ENCODE measurements around the gene ZNF746.

The ZNF746 gene

GRCh38 chr7:149490083-149490760, 7.4 kb downstream of the ZNF746 start:
- DNase-seq (ENCODE audit: low read depth in 2 of 2) = no peak

DNA sequence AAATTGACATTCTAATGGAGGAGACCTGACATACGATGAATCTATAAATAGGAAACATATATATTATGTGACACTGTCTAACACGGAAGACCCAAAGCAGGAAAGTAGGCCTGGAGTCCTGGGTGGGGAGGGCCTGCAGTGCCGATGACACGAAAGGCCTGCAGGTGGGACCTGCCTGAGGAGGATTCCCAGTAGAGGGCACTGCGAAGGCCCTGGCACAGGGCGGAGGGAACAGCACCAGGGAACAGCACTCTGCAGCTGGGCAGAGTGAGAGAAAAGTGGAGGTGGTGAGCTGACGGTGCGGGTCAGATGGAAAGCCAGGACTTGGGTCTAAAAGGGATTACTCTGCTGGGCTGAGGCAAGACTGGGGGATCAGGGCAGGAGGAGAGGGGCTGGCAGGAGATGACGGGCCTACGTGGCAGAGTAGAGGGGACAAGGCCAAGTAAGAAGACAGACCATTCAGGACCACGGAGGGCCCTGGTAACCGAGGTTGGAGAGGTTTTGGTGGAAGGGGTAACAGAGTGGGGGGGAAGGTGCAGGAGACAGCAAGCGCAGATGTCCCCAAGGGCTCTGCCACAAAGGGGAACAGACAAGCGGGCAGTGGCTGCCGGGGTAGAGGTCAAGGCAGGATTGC, 8.1 kb downstream of the ZNF746 start:
- DNase-seq (ENCODE audit: low read depth in 2 of 2) = no peak

DNA sequence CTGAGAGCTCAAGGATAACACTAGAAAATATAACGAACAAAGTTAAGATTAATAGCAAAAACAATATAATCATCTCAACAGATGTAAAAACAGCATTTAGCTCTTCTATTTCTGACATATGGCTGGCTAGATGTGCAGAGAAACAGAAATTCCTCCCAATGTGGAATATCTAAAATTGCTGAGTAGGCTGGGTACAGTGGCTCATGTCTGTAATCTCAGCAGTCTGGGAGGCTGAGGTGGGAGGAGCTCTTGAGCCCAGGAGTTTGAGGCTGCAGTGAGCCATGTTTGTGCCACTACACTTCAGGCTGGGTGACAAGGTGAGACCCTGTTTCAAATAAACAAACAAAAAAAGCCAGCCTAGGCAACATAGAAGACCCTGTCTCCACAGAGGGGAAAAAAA, 18.0 kb downstream of the ZNF746 start:
- no peak for DNase-seq (ENCODE audit: low read depth in 2 of 2)

GRCh38 chr7:149478754-149479153, 18.9 kb downstream of the ZNF746 start:
- DNase-seq (ENCODE audit: low read depth in 2 of 2) = no peak

DNA sequence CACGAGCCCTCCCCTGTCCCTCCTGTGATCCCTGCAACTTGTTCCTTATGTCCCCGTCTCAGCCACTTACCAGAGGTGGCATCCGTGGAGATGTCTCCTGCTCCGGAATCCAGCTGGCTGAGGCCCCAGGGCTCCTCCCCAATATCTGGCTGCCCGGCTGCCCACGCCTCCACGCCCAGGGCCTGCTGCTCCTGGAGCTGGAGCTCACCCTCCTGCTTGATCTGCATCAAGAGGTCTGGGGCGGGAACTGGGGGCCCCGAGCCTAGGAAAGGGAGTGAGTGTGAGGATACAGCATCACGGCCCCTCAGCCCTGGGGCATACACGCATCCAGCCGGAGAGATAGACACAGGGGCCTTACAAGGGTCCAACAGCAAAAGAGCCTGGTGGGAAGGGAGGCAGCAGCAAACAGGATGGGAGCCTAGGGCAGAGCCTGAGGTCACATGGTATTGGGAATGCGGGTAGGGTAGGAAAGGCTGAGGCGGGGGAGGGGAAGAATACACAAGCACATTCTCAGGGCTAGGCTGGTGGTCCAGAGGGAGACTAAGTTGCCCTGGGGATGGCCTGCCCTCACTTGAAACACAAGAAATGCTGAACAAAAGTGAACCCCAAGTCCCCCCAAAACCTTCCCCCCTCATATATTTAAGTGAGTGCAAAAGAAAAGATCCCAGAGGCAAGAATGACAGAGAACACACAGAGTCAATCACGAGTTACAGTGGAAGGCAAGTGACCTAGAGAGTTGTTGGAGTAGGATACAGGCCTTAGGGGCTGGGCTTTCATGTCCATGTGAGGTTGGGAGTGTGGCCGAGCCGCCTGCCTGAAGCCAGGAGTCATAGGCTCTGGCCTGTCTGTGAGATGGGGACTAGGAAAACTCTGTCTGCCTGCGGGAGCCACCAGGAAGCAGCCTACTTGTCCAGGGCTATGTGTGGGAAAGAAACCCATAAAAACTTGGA, 19.8 kb downstream of the ZNF746 start:
- no peak for DNase-seq (ENCODE audit: low read depth in 2 of 2)

- DNase-seq (ENCODE audit: low read depth in 2 of 2) = no peak
Measured at GRCh38 chr7:149476791-149477190, 20.8 kb downstream of the ZNF746 start.

DNA sequence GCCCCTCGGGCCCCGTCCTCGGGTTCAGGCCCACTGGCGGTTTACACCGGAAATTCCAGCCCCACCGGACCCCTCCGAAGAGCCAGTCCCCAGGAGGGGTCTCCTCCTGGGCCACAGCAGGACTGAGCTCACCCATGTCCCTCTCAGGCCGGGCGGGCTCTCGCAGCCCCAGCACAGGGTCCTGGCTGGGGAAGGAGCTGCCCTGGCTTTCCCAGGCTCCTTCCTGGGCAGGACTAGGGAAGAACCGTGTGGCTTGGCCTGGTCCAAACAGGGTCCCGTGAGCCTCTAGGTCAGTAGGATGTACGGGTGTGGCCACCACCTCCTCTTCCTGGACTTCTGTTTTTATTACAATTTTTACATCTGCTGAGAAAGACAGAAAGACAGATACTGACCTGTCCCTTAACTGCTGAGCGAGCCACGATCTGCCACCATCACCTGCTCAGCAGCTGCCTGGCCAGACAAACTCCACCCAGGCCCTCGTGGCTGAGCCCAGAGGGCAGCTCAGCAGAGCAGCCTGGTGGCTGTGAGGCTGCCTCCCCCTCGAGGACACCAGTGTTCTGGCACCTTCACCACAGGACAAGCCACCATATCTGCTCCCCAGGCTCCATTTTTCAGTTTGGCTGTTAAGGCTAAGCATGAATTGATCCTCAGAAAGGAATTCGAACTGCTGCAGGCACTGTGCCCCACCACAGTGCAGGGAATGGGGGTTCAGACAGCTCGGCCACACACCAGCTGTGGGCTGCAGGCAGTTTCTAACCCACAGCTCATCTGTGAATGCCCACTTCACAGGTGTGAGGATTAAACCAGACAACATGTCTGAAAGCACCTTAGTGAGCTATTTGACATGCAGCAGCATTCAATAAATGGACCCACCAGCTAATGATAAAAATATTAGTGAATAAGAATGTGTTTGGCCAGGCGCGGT, 22.2 kb downstream of the ZNF746 start:
- DNase-seq (ENCODE audit: low read depth in 2 of 2) = no peak

GRCh38 chr7:149474309-149475120, 23.1 kb downstream of the ZNF746 start:
- no peak for DNase-seq (ENCODE audit: low read depth in 2 of 2)

- no peak for DNase-seq (ENCODE audit: low read depth in 2 of 2)
Measured at GRCh38 chr7:149473251-149473650, 24.4 kb downstream of the ZNF746 start.

- no peak for DNase-seq (ENCODE audit: low read depth in 2 of 2)
Measured at GRCh38 chr7:149471289-149471953, 26.2 kb downstream of the ZNF746 start.

DNA sequence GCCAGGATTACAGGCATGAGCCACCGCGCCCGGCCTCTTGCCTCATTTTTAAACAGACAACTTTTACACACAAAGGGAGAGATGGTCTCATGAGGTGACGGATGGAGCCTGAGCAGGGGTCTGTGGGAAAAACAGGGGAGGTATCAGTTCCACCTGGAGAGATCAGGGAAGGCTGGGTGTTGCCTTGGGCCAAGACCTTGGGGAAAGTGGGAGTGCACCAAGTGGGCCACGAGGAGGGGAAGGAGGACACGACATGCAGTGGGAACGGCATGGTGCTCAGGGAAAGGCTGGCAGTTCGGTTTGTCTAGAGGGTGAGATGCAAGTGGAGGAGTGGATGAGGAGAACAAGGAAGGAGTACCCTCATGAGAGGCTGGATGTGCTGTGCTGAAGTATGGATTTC, 27.8 kb downstream of the ZNF746 start:
- DNase-seq (ENCODE audit: low read depth in 2 of 2) = no peak

DNA sequence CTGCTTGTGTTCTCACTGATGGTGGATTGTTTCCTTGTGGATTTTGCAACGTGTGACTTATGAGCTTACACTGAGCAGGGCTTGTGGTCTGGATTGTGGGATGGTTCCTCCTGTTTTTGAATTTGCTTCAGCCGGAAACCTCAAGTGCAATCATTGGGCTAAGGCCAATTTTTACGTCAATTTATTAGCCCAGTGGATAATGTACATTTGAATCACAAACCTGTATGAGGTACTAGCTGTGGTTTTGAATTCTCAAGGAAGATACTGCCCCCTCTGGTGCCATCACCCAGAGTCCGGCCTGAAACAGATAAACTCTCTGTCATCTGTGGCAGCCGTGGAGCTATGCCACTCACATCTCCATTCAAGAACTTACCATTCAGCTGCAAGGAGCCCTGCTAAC, 29.4 kb downstream of the ZNF746 start:
- no peak for DNase-seq (ENCODE audit: low read depth in 2 of 2)

DNA sequence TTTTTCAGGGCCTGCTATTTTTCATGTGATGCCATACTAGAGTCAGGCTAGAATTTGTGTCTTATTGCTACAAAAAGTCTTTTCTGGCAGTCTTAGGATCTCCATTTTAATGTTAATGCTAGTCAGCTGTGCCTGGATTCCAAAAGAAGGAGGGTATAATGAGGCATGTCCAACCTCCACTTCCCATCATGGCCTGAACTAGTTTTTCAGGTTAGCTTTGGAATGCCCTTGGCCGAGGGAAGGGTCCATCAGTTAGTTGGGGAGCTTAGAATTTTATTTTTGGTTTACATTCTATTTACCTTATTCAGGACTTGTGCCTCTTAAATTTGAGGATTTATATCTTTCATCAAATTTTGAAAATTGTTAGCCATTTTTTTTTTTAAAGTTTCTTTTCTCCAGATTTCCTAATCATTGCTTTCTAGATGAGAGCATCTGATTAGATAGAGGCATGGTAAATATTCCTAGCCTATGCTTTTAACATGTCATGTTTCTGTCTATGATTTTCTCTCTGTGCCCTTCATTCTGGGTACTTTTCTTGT, 30.2 kb downstream of the ZNF746 start:
- no peak for DNase-seq (ENCODE audit: low read depth in 2 of 2)

DNA sequence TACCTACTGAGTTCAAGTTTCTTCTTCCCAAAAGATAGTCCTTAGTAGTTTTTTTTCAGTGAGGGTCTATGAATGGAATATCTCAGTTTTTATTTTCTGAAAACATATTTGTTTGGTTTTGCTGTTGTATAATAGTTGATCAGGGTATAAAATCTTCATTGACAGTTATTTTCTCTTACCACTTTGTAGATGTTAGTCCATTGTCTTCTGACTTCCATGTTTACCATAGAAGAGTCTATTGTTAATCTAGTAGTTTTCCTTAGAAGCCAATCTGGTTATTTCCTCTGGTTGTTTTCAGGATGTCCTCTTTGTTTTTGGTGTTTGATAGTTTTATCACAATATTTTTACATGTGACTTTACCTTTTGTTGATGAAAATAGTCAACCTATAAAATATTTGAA, 31.2 kb downstream of the ZNF746 start:
- DNase-seq (ENCODE audit: low read depth in 2 of 2) = no peak

DNA sequence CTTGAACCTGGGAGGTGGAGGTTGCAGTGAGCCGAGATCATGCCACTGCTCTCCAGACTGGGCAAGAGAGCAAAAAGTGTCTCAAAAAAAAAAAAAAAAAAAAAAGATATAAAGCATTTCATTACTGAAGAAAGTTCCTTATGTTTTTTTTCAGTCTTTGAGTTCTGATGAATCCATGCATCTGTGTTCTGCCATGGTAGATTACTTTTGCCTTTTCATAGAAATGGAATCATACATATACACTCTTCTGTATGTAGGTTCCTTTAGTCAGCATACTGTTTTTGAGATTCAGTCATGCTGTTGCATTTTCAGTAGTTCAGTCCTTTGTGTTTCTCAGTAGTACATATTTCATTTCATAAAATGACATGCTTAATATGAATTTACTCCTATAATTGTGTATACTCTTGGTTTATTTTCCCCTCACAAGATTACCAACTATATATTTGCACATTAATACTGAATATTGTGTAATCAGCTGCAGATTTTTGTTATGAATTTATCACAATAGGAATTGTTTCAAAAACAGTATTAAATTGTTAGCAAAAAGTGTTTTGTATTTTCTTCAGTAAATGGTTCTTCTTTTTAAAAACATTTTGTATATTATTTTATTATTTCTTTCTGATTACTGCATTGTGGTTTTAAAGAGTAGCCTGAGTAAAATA, 34.0 kb downstream of the ZNF746 start:
- DNase-seq (ENCODE audit: low read depth in 2 of 2) = no peak

DNA sequence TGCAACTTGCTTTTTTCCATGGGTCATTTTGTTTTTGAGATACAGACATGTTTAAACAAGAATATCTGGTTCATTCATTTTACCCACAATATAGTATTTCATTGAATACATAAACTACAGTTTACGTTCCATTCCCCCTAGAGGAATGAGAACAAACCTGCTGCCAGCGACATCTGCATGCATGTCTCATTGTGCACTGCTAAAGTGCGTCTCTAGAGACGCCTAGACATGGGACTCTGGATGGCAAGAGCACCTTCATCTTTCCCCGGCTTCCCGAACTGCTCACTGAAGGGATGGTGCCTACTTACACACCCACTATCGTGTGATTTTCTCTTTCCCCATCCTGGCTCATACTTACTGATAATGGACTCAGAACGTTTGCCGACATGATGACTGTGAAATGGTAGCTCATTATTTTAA, 35.5 kb downstream of the ZNF746 start:
- no peak for DNase-seq (ENCODE audit: low read depth in 2 of 2)

DNA sequence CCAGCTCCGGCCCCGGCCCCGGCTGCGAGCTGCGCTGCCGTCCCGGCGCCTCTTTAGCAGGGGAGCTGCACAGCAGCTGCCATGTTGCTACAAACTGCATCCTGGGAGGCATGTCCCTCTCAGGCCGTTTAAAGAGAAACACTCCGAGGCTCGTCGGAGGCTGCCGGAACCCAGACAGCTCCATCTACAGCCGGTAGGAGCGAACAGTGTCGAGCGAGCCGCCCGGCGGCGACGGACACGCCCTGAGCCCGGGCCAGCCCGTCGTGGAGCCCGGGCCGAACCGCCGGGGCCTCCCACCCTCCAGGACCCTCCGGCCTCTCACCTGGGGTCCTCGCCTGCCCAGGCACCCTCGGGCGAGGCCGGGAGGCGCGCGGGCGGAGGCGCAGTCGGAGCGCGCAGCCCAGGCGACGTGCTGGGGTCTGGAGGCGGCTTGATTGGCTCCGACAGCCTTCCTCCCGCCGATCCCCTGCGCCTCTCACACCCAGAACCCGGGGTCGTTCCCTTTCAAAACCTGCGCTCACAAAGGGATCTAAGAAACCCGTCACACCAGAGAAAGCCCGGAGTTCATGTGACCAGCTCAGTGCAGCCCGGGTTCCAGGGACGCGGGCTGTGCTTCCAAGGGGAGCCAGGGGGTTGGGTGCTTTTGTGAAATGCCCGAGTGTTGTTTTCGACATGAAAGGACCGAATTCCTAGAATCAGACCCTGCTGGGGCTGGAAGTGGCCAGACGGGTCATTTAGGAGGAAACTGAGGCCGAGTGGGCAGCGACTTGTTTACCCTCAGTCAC, 36.9 kb downstream of the ZNF746 start, which contains the start of gene ZNF777:
Gene ZNF777 (minus strand): TSS at position 570 of the 785 bp plus-strand sequence. CDS start 5,040 bp downstream, outside the sequence.
- peak; percentile 67 to 74 for DNase-seq (ENCODE audit: low read depth in 2 of 2)
